MG63 (cell line): Measurements from ENCODE around the gene PTGES2. TPM values are rescaled to one million over a fixed set of nuclear protein-coding genes. Genes with fewer than 3 reads are reported as not detected.
"Not testable (repeated sequence)": the region's sequence is repeated elsewhere in the genome, so short reads cannot be mapped to it uniquely, and the experiment has no call there.

ENCODE experiments used
- DNase-seq: peaks from one replicate; pipeline ENCODE4 v3.0.0-alpha.2; 2020
- H3K27me3 ChIP-seq: fragments of 250-450 bp; sonication (Bioruptor Pico); 2 replicates; pipeline ENCODE4 v1.5.1; 2020; ENCODE audit warnings: mild to moderate bottlenecking, moderate library complexity
- H3K36me3 ChIP-seq: fragments of 250-450 bp; sonication (Bioruptor Pico); 2 replicates; pipeline ENCODE4 v1.5.1; 2020; ENCODE audit warnings: mild to moderate bottlenecking, moderate library complexity
- H3K4me3 ChIP-seq: fragments of 250-450 bp; sonication (Bioruptor Pico); 2 replicates; pipeline ENCODE4 v1.5.1; 2020; ENCODE audit warnings: mild to moderate bottlenecking, moderate library complexity
- H3K9me3 ChIP-seq: fragments of 250-450 bp; sonication (Bioruptor Pico); 2 replicates; pipeline ENCODE4 v1.5.1; 2020; ENCODE audit warnings: mild to moderate bottlenecking, moderate library complexity
- total RNA-seq: library from RNA; depleted of rRNA; stranded (reverse); fragments of >200 nt; shearing (Covaris generic); gene quantifications from 2 replicates; pipeline ENCODE4 v1.2.3, GENCODE V29; 2014; ENCODE audit warnings: low replicate concordance

Gene PTGES2
- total RNA-seq, 1 experiment from 2014 or later = 114 TPM

GRCh38 chr9:128145536-128145935, 18.0 kb upstream of the PTGES2 start:
- Histone ChIP-seq H3K4me3 (no peak overlapping the region), H3K9me3 (no peaks in the 10 kb centered on the region), H3K27me3 (no peaks in the 10 kb centered on the region), H3K36me3 (no peaks in the 10 kb centered on the region)
- no peak for DNase-seq

GRCh38 chr9:128144239-128145181, 17.0 kb upstream of the PTGES2 start:
- H3K9me3 ChIP-seq = no peaks in the 10 kb centered on the region
- no peak overlapping the region for H3K4me3 ChIP-seq
- no peak for DNase-seq
- no peaks in the 10 kb centered on the region for H3K36me3 ChIP-seq
- H3K27me3 ChIP-seq = no peaks in the 10 kb centered on the region

- no peak for DNase-seq
- Histone ChIP-seq H3K36me3 (no peaks in the 10 kb centered on the region), H3K9me3 (no peaks in the 10 kb centered on the region), H3K27me3 (no peaks in the 10 kb centered on the region), H3K4me3 (no peak overlapping the region)
Measured at GRCh38 chr9:128143525-128144238, 16.2 kb upstream of the PTGES2 start.

- Histone ChIP-seq H3K36me3 (no peaks in the 10 kb centered on the region), H3K27me3 (no peaks in the 10 kb centered on the region), H3K4me3 (no peak overlapping the region), H3K9me3 (no peaks in the 10 kb centered on the region)
- DNase-seq = no peak
Measured at GRCh38 chr9:128142596-128142995, 15.1 kb upstream of the PTGES2 start.

GRCh38 chr9:128142061-128142460, 14.5 kb upstream of the PTGES2 start:
- H3K9me3 ChIP-seq = no peaks in the 10 kb centered on the region
- no peaks in the 10 kb centered on the region for H3K27me3 ChIP-seq
- no peak overlapping the region for H3K4me3 ChIP-seq
- no peak for DNase-seq
- H3K36me3 ChIP-seq = no peaks in the 10 kb centered on the region

- H3K4me3 ChIP-seq = no peak overlapping the region
- no peaks in the 10 kb centered on the region for H3K36me3 ChIP-seq
- DNase-seq = no peak
- no peaks in the 10 kb centered on the region for H3K27me3 ChIP-seq
- no peaks in the 10 kb centered on the region for H3K9me3 ChIP-seq
Measured at GRCh38 chr9:128141604-128142003, 14.1 kb upstream of the PTGES2 start.

GRCh38 chr9:128139621-128140020, 12.1 kb upstream of the PTGES2 start:
- Histone ChIP-seq H3K27me3 (no peaks in the 10 kb centered on the region), H3K36me3 (no peaks in the 10 kb centered on the region), H3K4me3 (no peak overlapping the region), H3K9me3 (no peaks in the 10 kb centered on the region)
- no peak for DNase-seq

- no peak for DNase-seq
- Histone ChIP-seq H3K36me3 (no peaks in the 10 kb centered on the region), H3K27me3 (no peaks in the 10 kb centered on the region), H3K9me3 (no peaks in the 10 kb centered on the region), H3K4me3 (no peak overlapping the region)
Measured at GRCh38 chr9:128138001-128138400, 10.5 kb upstream of the PTGES2 start.

- Histone ChIP-seq H3K27me3 (no peaks in the 10 kb centered on the region), H3K36me3 (no peaks in the 10 kb centered on the region), H3K9me3 (no peaks in the 10 kb centered on the region), H3K4me3 (no peak overlapping the region)
- no peak for DNase-seq
Measured at GRCh38 chr9:128136816-128137793, 9.6 kb upstream of the PTGES2 start.

GRCh38 chr9:128135561-128135960, 8.0 kb upstream of the PTGES2 start:
- H3K4me3 ChIP-seq = not testable (repeated sequence)

GRCh38 chr9:128132139-128132538, 4.6 kb upstream of the PTGES2 start:
- not testable (repeated sequence) for H3K36me3 ChIP-seq, H3K9me3 ChIP-seq, H3K4me3 ChIP-seq, DNase-seq, H3K27me3 ChIP-seq

More at GRCh38 chr9:128135561-128135960, 8.0 kb upstream of the PTGES2 start:
- not testable (repeated sequence) for DNase-seq, H3K36me3 ChIP-seq, H3K27me3 ChIP-seq, H3K9me3 ChIP-seq

- DNase-seq, H3K4me3 ChIP-seq, H3K27me3 ChIP-seq, H3K36me3 ChIP-seq, H3K9me3 ChIP-seq: not testable (repeated sequence)
Measured at GRCh38 chr9:128131346-128131745, 3.8 kb upstream of the PTGES2 start.

- H3K4me3 ChIP-seq, H3K9me3 ChIP-seq, DNase-seq, H3K27me3 ChIP-seq, H3K36me3 ChIP-seq: not testable (repeated sequence)
Measured at GRCh38 chr9:128130651-128131050, 3.1 kb upstream of the PTGES2 start.

GRCh38 chr9:128129976-128130590, 2.6 kb upstream of the PTGES2 start:
- H3K9me3 ChIP-seq, H3K4me3 ChIP-seq, H3K27me3 ChIP-seq, H3K36me3 ChIP-seq: not testable (repeated sequence)
- DNase-seq = peak; percentile 42

GRCh38 chr9:128128836-128129590, 1.5 kb upstream of the PTGES2 start:
- Histone ChIP-seq H3K9me3 (no peaks in the 10 kb centered on the region), H3K36me3 (peaks cover 16% of the 10 kb centered on the region), H3K4me3 (peak overlapping the region; percentile 81), H3K27me3 (no peaks in the 10 kb centered on the region)
- DNase-seq = no peak
